H54 (cell line): ENCODE measurements around the gene TTLL11.

Experiments
- DNase-seq: peaks from one replicate; pipeline ENCODE4 v3.0.0; 2011; ENCODE audit warnings: low spot score, mixed read lengths; ENCODE audit not compliant: insufficient read length
- FAIRE-seq: peaks from 3 replicates; lab custom pipeline; 2011; peaks lifted over from hg19 to GRCh38; lab: Jason Lieb, UNC
- POLR2A ChIP-seq: IDR thresholded peaks from 2 replicates; pipeline ENCODE4 v1.6.1; 2011; ENCODE audit warnings: low read depth, mild to moderate bottlenecking, low read length

The TTLL11 gene

GRCh38 chr9:122128969-122129343, 35.8 kb upstream of the TTLL11 start:
- TF ChIP-seq POLR2A, result no peak
- DNase-seq (no peak), FAIRE-seq (no peak)

GRCh38 chr9:122128007-122128968, 35.2 kb upstream of the TTLL11 start:
- TF ChIP-seq POLR2A, result no peak
- no peak for FAIRE-seq
- no peak for DNase-seq

GRCh38 chr9:122127396-122127798, 34.3 kb upstream of the TTLL11 start:
- FAIRE-seq, result no peak
- no peak for TF ChIP-seq POLR2A

GRCh38 chr9:122126331-122127261, 33.5 kb upstream of the TTLL11 start:
- FAIRE-seq (no peak), DNase-seq (no peak)
- no peak for TF ChIP-seq POLR2A

More at GRCh38 chr9:122127396-122127798, 34.3 kb upstream of the TTLL11 start:
- no peak for DNase-seq

- peak; percentile 52 for DNase-seq
- no peak for FAIRE-seq
- no peak for TF ChIP-seq POLR2A
These were observed 32.6 kb upstream of the TTLL11 start for GRCh38 chr9:122125509-122126330.

- DNase-seq (peak; percentile 98), FAIRE-seq (peak; percentile 15)
- no peak for TF ChIP-seq POLR2A
These were observed 32.0 kb upstream of the TTLL11 start for GRCh38 chr9:122125158-122125508.

GRCh38 chr9:122124528-122124927, 31.4 kb upstream of the TTLL11 start:
- FAIRE-seq (no peak), DNase-seq (no peak)
- TF ChIP-seq POLR2A, result no peak

- no peak for DNase-seq
- FAIRE-seq, result no peak
- TF ChIP-seq POLR2A, result no peak
These were observed 30.9 kb upstream of the TTLL11 start for GRCh38 chr9:122124048-122124447.

GRCh38 chr9:122122903-122123632, 30.0 kb upstream of the TTLL11 start:
- TF ChIP-seq POLR2A, result no peak
- DNase-seq (peak; percentile 98), FAIRE-seq (no peak)

- DNase-seq, result no peak
- no peak for FAIRE-seq
- no peak for TF ChIP-seq POLR2A
These were observed 29.4 kb upstream of the TTLL11 start for GRCh38 chr9:122122468-122122867.

- TF ChIP-seq POLR2A, result no peak
- DNase-seq (no peak), FAIRE-seq (no peak)
These were observed 28.8 kb upstream of the TTLL11 start for GRCh38 chr9:122121931-122122330.

- no peak for TF ChIP-seq POLR2A
- FAIRE-seq, result no peak
- DNase-seq, result no peak
These were observed 28.3 kb upstream of the TTLL11 start for GRCh38 chr9:122121391-122121790.
